Endometrial microvascular endothelial cells (primary cell): ENCODE measurements around the gene AP1M1. TPM values are rescaled to one million over a fixed set of nuclear protein-coding genes. Genes with fewer than 3 reads are reported as not detected.
"Not testable (repeated sequence)": the region's sequence is repeated elsewhere in the genome, so short reads cannot be mapped to it uniquely, and the experiment has no call there.

Experiments used
- in situ Hi-C: cut with HindIII; loops from 2 replicates; pipeline ENCODE4 v1.10.0; 2017; ENCODE audit warnings: low sequenced_read_pairs, low pct_unique_long_range_greater_than_20kb; ENCODE audit errors: inconsistent ontology term
- total RNA-seq: library from RNA; depleted of rRNA; stranded (reverse); fragments of >200 nt; gene quantifications from one replicate; pipeline ENCODE4 v1.2.3, GENCODE V29; 2015; ENCODE audit errors: inconsistent ontology term

Gene AP1M1
- 173 TPM for total RNA-seq

DNA sequence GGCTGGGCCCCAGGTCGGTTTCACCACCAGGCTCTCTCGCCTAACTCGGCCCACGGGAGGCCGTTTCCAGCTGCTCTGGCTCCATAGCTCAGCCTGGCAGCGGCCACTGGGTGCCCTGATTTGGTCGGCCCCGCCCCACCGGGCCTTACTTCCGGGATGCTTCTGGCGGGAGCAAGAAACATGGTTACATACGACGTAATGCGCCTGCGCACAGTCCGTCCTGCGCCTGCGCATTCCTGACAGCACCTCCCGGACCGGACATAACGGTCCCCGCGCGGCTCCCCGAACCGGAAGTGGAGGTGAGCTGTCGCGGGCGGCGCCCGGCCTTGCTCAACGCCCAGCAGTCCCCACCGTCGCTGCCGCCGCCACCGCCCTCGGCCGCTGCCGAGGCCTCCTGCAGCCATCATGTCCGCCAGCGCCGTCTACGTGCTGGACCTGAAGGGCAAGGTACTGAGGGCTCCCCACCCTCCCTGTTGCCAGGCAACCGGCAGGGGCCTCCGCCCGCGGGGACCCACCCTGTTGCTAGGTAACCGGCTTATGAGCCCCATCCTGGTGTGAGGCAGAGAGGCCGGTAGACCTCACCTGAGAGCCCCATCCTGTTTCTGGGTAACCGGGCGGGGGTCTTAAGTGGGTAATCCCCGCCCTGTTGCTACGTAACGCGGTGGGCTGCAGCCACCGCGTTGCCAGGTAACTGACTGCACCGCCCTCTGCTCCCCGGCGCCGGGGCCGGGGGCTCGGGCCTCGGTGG is at the start of gene AP1M1:
Gene AP1M1 (plus strand): TSS at position 290 of the 748 bp plus-strand sequence. CDS start 116 bp downstream, at position 406.
- in situ Hi-C loops = no loop called here

DNA sequence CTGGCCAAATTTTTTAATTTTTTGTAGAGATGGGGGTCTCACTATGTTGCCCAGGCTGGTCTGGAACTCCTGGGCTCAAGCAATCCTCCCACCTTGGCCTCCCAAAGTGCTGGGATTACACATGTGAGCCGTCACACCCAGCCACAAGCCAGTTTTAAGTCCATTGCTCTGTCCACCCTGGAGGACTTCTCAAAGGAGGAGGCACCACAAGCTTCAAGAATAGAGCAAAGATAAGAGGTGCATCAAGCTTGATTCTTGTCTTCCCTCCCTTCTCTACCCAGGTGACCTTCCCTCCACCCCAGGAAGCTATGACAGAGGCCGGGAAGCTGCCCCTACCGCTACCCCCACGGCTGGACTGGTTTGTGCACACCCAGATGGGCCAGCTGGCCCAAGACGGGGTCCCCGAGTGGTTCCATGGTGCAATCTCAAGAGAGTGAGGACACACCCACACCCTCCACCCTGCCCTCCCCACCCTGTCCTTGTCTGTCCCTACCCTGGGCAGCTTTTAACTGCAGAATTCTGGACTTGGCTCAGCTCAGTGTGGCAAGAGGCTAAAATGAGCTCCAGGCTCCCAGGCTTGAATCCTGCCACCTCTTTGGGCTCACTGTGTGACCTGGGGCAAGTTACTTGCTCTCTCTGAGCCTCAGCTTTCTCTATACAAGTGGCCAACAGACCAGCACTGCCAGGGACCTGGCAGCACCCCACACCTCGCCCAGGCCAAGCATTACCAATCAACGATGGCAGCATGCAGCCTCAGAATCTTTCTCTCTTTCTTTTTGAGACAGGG is 49.1 kb upstream of the AP1M1 start:
- in situ Hi-C loops = no loop called here

DNA sequence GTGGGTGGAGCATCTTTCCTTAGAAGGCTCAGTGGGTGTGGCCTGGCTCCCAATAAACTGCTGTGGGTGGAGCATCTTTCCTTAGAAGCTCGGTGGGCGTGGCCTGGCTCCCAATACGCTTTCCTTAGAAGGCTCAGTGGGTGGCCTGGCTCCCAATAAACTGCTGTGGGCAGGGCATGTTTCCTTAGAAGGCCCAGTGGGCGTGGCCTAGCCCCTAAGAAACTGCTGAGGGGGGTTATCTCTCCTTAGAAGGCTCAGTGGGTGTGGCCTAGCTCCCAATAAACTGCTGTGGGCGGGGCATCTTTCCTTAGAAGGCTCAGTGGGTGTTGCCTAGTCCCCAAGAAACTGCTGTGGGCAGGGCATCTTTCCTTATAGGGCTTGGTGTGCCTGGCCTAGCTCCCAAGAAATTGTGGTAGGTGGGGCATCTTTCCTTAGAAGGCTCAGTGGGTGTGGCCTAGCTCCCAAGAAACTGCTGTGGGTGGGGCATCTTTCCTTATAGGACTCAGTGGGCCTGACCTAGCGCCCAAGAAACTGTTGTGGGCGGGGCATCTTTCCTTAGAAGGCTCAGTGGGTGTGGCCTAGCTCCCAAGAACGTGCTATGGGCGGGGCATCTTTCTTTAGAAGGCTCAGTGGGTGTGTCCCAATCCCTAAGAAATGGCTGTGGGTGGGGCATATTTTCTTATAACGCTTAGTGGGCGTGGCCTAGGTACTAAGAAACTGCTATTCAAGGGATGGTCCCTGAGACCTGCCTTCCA is 44.0 kb upstream of the AP1M1 start:
- in situ Hi-C loops = no loop called here

- in situ Hi-C loops = no loop called here
Observed at GRCh38 chr19:16154557-16154956, 43.2 kb upstream of the AP1M1 start.

DNA sequence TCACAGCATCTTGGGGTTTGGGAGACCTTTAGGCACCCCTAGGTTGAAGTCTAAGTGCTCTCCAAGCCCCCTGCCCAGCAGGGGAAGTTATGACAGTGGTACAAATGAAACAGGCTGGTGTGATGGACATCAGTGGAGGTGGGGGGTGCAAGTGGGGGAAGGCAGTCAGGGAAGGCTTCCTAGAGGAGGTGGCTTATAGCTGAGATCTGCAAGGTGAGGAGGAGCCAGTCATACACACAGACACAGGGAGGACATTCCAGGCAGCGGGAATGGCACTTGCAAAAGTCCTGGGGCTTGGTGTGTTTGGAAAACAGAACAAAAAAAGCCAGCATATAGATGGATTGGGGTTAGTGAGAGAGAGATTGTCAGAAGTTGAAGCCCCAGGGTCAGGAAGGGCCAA is 42.6 kb upstream of the AP1M1 start:
- in situ Hi-C loops = no loop called here

DNA sequence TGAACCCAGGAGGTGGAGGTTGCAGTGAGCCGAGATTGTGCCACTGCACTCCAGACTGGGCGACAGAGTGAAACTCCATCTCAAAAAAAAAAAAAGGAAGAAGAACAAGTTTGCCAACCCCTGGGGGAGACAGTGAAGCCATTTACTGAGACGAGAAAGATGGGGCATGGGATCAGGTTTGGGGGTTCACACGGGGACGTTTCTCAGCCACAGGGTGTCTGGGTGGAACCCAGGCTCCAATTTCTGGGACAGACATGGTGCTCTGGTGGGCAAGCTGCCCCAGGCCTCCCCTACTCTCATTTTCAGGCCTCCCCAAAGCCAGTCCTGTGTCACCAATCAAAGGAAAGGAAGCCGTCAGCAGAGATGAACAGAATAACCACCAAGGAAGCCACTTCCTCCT is 40.8 kb upstream of the AP1M1 start:
- in situ Hi-C loops = no loop called here

GRCh38 chr19:16157601-16158000 is 40.1 kb upstream of the AP1M1 start:
- in situ Hi-C loops = no loop called here

GRCh38 chr19:16159655-16160054 is 38.1 kb upstream of the AP1M1 start:
- in situ Hi-C loops = no loop called here

DNA sequence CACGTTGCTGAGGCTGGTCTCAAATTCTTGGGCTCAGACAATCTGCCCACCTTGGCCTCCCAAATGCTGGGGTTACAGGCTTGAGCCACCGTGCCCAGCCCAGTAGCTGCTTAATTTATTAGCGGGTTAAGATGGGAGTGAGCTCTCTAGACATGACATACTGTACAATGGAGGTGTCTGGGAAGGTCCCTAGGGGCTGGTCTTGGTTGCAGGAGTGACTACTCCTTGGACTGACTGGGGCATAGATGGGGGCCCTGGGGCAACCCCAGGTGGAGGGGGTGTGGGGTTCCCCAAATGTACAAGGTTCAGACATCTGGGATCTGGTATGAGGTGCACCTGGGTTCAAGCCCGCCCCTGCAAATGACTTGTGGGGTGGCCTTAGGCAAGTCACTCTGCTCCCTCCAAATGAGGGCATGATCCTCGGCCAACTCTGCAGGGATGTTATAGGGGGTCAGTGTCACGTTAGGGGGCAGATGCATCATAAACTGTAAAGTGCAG is 37.2 kb upstream of the AP1M1 start:
- in situ Hi-C loops = no loop called here

DNA sequence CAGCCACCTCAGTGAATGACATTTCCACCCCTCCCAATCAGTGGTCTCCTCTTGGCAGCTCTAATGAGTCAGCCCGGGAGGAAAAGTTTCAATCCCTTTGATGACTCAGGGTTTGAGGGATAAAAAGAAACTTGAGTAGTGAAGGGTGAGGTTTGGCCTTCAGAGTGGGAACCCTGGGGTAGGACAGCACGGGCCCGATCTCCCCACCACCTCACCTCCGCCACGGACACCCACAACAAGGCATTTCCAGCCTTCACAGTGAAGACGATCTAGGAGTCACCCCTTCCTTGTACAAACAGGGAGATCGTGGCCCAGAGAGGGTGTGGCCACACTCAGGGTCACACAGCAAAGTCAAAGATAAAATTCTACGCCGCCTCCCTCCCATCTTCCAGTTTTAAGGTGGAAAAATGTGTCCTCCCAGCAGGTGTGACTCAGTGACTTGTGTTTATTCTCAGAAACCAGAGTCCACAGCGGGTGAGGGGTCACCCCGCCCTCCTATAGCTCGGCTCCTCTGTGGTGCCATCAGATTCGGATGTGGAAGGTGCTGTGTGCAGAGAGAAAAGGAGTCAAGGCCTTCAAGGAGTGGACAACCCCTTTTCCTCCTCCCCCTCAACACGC is 36.7 kb upstream of the AP1M1 start:
- in situ Hi-C loops = no loop called here

- in situ Hi-C loops = no loop called here
Observed at GRCh38 chr19:16161840-16162239, 35.9 kb upstream of the AP1M1 start.

- in situ Hi-C loops = no loop called here
Observed at GRCh38 chr19:16164222-16164890, 33.4 kb upstream of the AP1M1 start.

GRCh38 chr19:16166417-16166816 is 31.3 kb upstream of the AP1M1 start:
- in situ Hi-C loops = no loop called here

DNA sequence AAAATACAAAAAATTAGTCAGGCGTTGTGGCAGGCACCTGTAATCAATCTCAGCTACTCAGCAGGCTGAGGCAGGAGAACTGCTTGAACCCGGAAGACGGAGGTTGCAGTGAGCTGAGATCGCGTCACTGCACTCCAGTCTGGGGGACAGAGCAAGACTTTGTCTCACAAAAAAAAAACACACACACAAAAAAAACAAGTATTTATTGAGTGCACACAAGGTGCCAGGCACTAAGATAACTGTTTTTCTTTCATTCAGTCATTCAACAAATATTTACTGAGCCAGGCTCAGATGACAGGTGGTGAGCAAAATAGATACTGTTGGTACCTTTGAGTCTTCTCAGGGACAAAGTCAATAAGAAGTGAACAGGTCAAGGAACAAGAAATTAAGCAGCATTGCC is 30.7 kb upstream of the AP1M1 start:
- in situ Hi-C loops = no loop called here

GRCh38 chr19:16168465-16169081 is 29.1 kb upstream of the AP1M1 start:
- in situ Hi-C loops = no loop called here

GRCh38 chr19:16170134-16170533 is 27.6 kb upstream of the AP1M1 start:
- in situ Hi-C loops = no loop called here

- in situ Hi-C loops = no loop called here
Observed at GRCh38 chr19:16175954-16176353, 21.8 kb upstream of the AP1M1 start.

- in situ Hi-C loops = not testable (repeated sequence)
Observed at GRCh38 chr19:16178866-16179265, 18.8 kb upstream of the AP1M1 start.
